OCI-LY7 (cell line): Measurements from ENCODE around the gene IL2. TPM values are rescaled to one million over a fixed set of nuclear protein-coding genes. Genes with fewer than 3 reads are reported as not detected.
A peak's percentile ranks its signal among the peaks of the same experiment; 100 is the strongest.

ENCODE experiments used
- BruUV-seq: library from RNA; stranded (reverse); fragments of 400-500 nt; replicated peaks from 2 replicates; lab custom pipeline; 2021; lab: Mats Ljungman, UMichigan
- CTCF ChIA-PET: fragments of 300-600 bp; sonication (Branson Sonifier 250); formaldehyde crosslinking; loops from one replicate; lab custom pipeline; 2022; ENCODE audit warnings: antibody characterized with exemption; ENCODE audit not compliant: unreplicated experiment; lab: Charles Lee
- POLR2A ChIA-PET: fragments of 300-600 bp; sonication (Branson Sonifier 250); formaldehyde crosslinking; loops from one replicate; lab custom pipeline; 2022; ENCODE audit warnings: antibody characterized with exemption; lab: Charles Lee
- DNase-seq: peaks from one replicate; pipeline ENCODE4 v3.0.0-alpha.2; 2015; ENCODE audit warnings: low spot score
- H2AFZ ChIP-seq: fragments of 200-600 bp; sonication (generic), shearing (Covaris generic); 2 replicates; pipeline ENCODE4 v1.6.1; 2014; ENCODE audit warnings: mild to moderate bottlenecking, antibody characterized with exemption, low read length, moderate library complexity
- H3K27ac ChIP-seq: fragments of 200-600 bp; sonication (generic); 2 replicates; pipeline ENCODE4 v1.5.1; 2014; ENCODE audit warnings: mixed run types, low read depth, mild to moderate bottlenecking, moderate library complexity, low read length, inconsistent platforms; ENCODE audit not compliant: poor library complexity, severe bottlenecking
- H3K36me3 ChIP-seq: fragments of 200-600 bp; sonication (generic); 2 replicates; pipeline ENCODE4 v1.6.1; 2014; ENCODE audit warnings: mild to moderate bottlenecking, antibody characterized with exemption, low read length, moderate library complexity, mixed read lengths; ENCODE audit not compliant: insufficient read depth
- H3K4me1 ChIP-seq: fragments of 200-600 bp; sonication (generic); 2 replicates; pipeline ENCODE4 v1.5.1; 2014; ENCODE audit warnings: mild to moderate bottlenecking, low read length; ENCODE audit not compliant: insufficient read depth, poor library complexity, severe bottlenecking
- H3K4me2 ChIP-seq: fragments of 200-600 bp; sonication (generic); 2 replicates; pipeline ENCODE4 v1.6.1; 2014; ENCODE audit warnings: mild to moderate bottlenecking, low read length
- H3K4me3 ChIP-seq: fragments of 200-600 bp; sonication (generic); 2 replicates; pipeline ENCODE4 v1.5.1; 2014; ENCODE audit warnings: mild to moderate bottlenecking, low read depth, low read length; ENCODE audit not compliant: poor library complexity, severe bottlenecking
- H3K79me2 ChIP-seq: fragments of 200-600 bp; sonication (generic); 2 replicates; pipeline ENCODE4 v1.6.1; 2016; ENCODE audit warnings: low read depth, mild to moderate bottlenecking, low read length, moderate library complexity, mixed read lengths; ENCODE audit not compliant: insufficient read depth
- H3K9me2 ChIP-seq: fragments of 200-600 bp; sonication (generic); 2 replicates; pipeline ENCODE4 v1.6.1; 2016; ENCODE audit warnings: mild to moderate bottlenecking, low read length, mixed read lengths; ENCODE audit not compliant: insufficient read depth
- H3K9me3 ChIP-seq: fragments of 200-600 bp; sonication (generic); 2 replicates; pipeline ENCODE4 v1.6.1; 2014; ENCODE audit warnings: mild to moderate bottlenecking, mixed run types, low read length, mixed read lengths
- H4K20me1 ChIP-seq: fragments of 200-600 bp; sonication (generic); 2 replicates; pipeline ENCODE4 v1.6.1; 2014; ENCODE audit warnings: mild to moderate bottlenecking, antibody characterized with exemption, low read length, moderate library complexity, mixed read lengths; ENCODE audit not compliant: insufficient read depth
- CTCF ChIP-seq: fragments of 200-600 bp; sonication (generic); conservative IDR thresholded peaks from 2 replicates; pipeline ENCODE4 v1.5.1; 2014; ENCODE audit warnings: mild to moderate bottlenecking, antibody characterized with exemption, low read length, moderate library complexity, mixed read lengths
- EZH2phosphoT487 ChIP-seq: fragments of 200-600 bp; sonication (generic); IDR thresholded peaks from 2 replicates; pipeline ENCODE4 v1.6.1; 2018; ENCODE audit warnings: low read depth, borderline replicate concordance, mild to moderate bottlenecking, mixed run types, antibody characterized with exemption, low read length, moderate library complexity, mixed read lengths
- intact Hi-C: fragments of 100-400 bp; cut with micrococcal nuclease; formaldehyde crosslinking; loops from one replicate; pipeline ENCODE4 v1.10.0; 2022; ENCODE audit not compliant: unreplicated experiment
- total RNA-seq, 2 experiments: library from RNA; depleted of rRNA in 1 of 2; stranded (reverse); fragments of >200 nt in 1 of 2; shearing (Covaris generic) in 1 of 2; gene quantifications; 2 replicates each; pipeline ENCODE4 v1.2.3, GENCODE V29; 2014 to 2022

IL2 gene
- total RNA-seq, 2 experiments from 2014 or later: not detected

GRCh38 chr4:122469457-122469856 is 12.9 kb upstream of the IL2 start:
- no TSS peak for BruUV-seq
- Histone ChIP-seq H2AFZ (no peak overlapping the region), H3K36me3 (no peaks in the 10 kb centered on the region), H3K9me3 (no peaks in the 10 kb centered on the region), H3K4me1 (no peaks in the 10 kb centered on the region), H4K20me1 (no peaks in the 10 kb centered on the region), H3K79me2 (no peaks in the 10 kb centered on the region), H3K27ac (no peak overlapping the region), H3K9me2 (no peaks in the 10 kb centered on the region), H3K4me3 (no peak overlapping the region), H3K4me2 (no peak overlapping the region)
- intact Hi-C loops: no loop called here
- TF ChIP-seq EZH2phosphoT487 (no peak), CTCF (no peak)
- DNase-seq: no peak
- ChIA-PET POLR2A (no interaction called here), CTCF (no interaction called here)

- Histone ChIP-seq H3K27ac (no peak overlapping the region), H3K4me1 (no peaks in the 10 kb centered on the region), H3K4me3 (no peak overlapping the region), H3K4me2 (0 out of 2 replicates have a peak overlapping the region, but pooled peaks have one; percentile 19), H3K9me2 (no peaks in the 10 kb centered on the region), H3K36me3 (no peaks in the 10 kb centered on the region), H3K9me3 (no peaks in the 10 kb centered on the region), H3K79me2 (no peaks in the 10 kb centered on the region), H4K20me1 (no peaks in the 10 kb centered on the region), H2AFZ (no peak overlapping the region)
- ChIA-PET CTCF (no interaction called here), POLR2A (interaction anchor here (0.5 kb wide), 1 partner anchor 85 kb away, joined by 3 read pairs; no protein-coding TSS in a partner anchor)
- intact Hi-C loops: no loop called here
- BruUV-seq: no TSS peak
- TF ChIP-seq EZH2phosphoT487: no peak
- TF ChIP-seq CTCF: no peak
- DNase-seq: no peak
Observed at GRCh38 chr4:122458625-122459024, 2.1 kb upstream of the IL2 start.

- Histone ChIP-seq H3K27ac (no peak overlapping the region), H3K4me1 (no peaks in the 10 kb centered on the region), H3K4me3 (no peak overlapping the region), H3K9me3 (no peaks in the 10 kb centered on the region), H4K20me1 (no peaks in the 10 kb centered on the region), H3K79me2 (no peaks in the 10 kb centered on the region), H3K9me2 (no peaks in the 10 kb centered on the region), H3K4me2 (no peak overlapping the region), H3K36me3 (no peaks in the 10 kb centered on the region), H2AFZ (no peak overlapping the region)
- POLR2A ChIA-PET: interaction anchor here (0.5 to 0.7 kb wide), 3 partner anchors 16 to 937 kb away, joined by 3 read pairs; no protein-coding TSS in a partner anchor
- BruUV-seq: no TSS peak
- intact Hi-C loops: no loop called here
- CTCF ChIA-PET: no interaction called here
- DNase-seq: no peak
- TF ChIP-seq EZH2phosphoT487 (no peak), CTCF (no peak)
Observed at GRCh38 chr4:122453384-122453995, 3.0 kb downstream of the IL2 start.
